ENCODE results near the gene UBASH3B. TPM values are rescaled to one million over a fixed set of nuclear protein-coding genes. Genes with fewer than 3 reads are reported as not detected.

The UBASH3B gene
- total RNA-seq, 1 donor from 2014 or later: 6.6 TPM

- no peak overlapping the region for H3K27ac Mint-ChIP-seq
- no peak overlapping the region for H3K4me3 Mint-ChIP-seq
- no peaks in the 10 kb centered on the region for H3K9me3 Mint-ChIP-seq
- H3K27me3 Mint-ChIP-seq (ENCODE audit: low read depth): peaks cover 3% of the 10 kb centered on the region
- H3K4me1 Mint-ChIP-seq: peaks cover 6% of the 10 kb centered on the region
- DNase-seq (ENCODE audit: low spot score in 2 of 2, unreplicated experiment in 2 of 2): no peak
- H3K36me3 Mint-ChIP-seq: no peaks in the 10 kb centered on the region
- no peak for TF ChIP-seq CTCF (IDR thresholded peaks at IDR 0.05; ENCODE audit: unreplicated experiment)
These were observed 102.8 kb downstream of the UBASH3B start for GRCh38 chr11:122758339-122758738.

- Mint-ChIP-seq H3K9me3 (no peaks in the 10 kb centered on the region), H3K27me3 (ENCODE audit: low read depth) (peaks cover 3% of the 10 kb centered on the region), H3K4me3 (no peak overlapping the region), H3K4me1 (peaks cover 6% of the 10 kb centered on the region), H3K36me3 (no peaks in the 10 kb centered on the region), H3K27ac (no peak overlapping the region)
- no peak for DNase-seq (ENCODE audit: low spot score in 2 of 2, unreplicated experiment in 2 of 2)
- TF ChIP-seq CTCF (IDR thresholded peaks at IDR 0.05; ENCODE audit: unreplicated experiment): no peak
These were observed 103.5 kb downstream of the UBASH3B start for GRCh38 chr11:122758974-122759373.

GRCh38 chr11:122763108-122763507 lies 107.6 kb downstream of the UBASH3B start:
- H3K4me3 Mint-ChIP-seq: no peak overlapping the region
- H3K9me3 Mint-ChIP-seq: no peaks in the 10 kb centered on the region
- H3K27me3 Mint-ChIP-seq (ENCODE audit: low read depth): no peaks in the 10 kb centered on the region
- peaks cover 10% of the 10 kb centered on the region for H3K4me1 Mint-ChIP-seq
- DNase-seq (ENCODE audit: low spot score in 2 of 2, unreplicated experiment in 2 of 2): no peak
- TF ChIP-seq CTCF (IDR thresholded peaks at IDR 0.05; ENCODE audit: unreplicated experiment): no peak
- H3K36me3 Mint-ChIP-seq: no peaks in the 10 kb centered on the region
- H3K27ac Mint-ChIP-seq: no peak overlapping the region

- no peak for DNase-seq (ENCODE audit: low spot score in 2 of 2, unreplicated experiment in 2 of 2)
- Mint-ChIP-seq H3K27me3 (ENCODE audit: low read depth) (no peaks in the 10 kb centered on the region), H3K4me3 (no peak overlapping the region), H3K36me3 (no peaks in the 10 kb centered on the region), H3K27ac (no peak overlapping the region), H3K9me3 (no peaks in the 10 kb centered on the region), H3K4me1 (peaks cover 10% of the 10 kb centered on the region)
- no peak for TF ChIP-seq CTCF (IDR thresholded peaks at IDR 0.05; ENCODE audit: unreplicated experiment)
These were observed 109.0 kb downstream of the UBASH3B start for GRCh38 chr11:122764371-122765090.

GRCh38 chr11:122765487-122766131 lies 110.1 kb downstream of the UBASH3B start:
- Mint-ChIP-seq H3K9me3 (no peaks in the 10 kb centered on the region), H3K36me3 (no peaks in the 10 kb centered on the region), H3K27ac (no peak overlapping the region), H3K27me3 (ENCODE audit: low read depth) (no peaks in the 10 kb centered on the region), H3K4me3 (no peak overlapping the region), H3K4me1 (peaks cover 10% of the 10 kb centered on the region)
- no peak for TF ChIP-seq CTCF (IDR thresholded peaks at IDR 0.05; ENCODE audit: unreplicated experiment)
- DNase-seq (ENCODE audit: low spot score in 2 of 2, unreplicated experiment in 2 of 2): no peak
